ENCODE results near the gene KCNK15.
"Not testable (repeated sequence)": the region's sequence is repeated elsewhere in the genome, so short reads cannot be mapped to it uniquely, and the experiment has no call there.

The KCNK15 gene

GRCh38 chr20:44759595-44759994, 13.9 kb downstream of the KCNK15 start:
- DNase-seq = no peak

- no peak for DNase-seq
Observed at GRCh38 chr20:44761423-44761822, 15.8 kb downstream of the KCNK15 start.

- no peak for DNase-seq
Observed at GRCh38 chr20:44762466-44763140, 16.9 kb downstream of the KCNK15 start.

- not testable (repeated sequence) for DNase-seq
Observed at GRCh38 chr20:44763798-44764197, 18.1 kb downstream of the KCNK15 start.

- DNase-seq = no peak
Observed at GRCh38 chr20:44765091-44765490, 19.4 kb downstream of the KCNK15 start.

- peak; percentile 4 for DNase-seq
Observed at GRCh38 chr20:44765701-44766347, 20.2 kb downstream of the KCNK15 start.

GRCh38 chr20:44768256-44768655, 22.6 kb downstream of the KCNK15 start:
- DNase-seq = no peak

GRCh38 chr20:44768854-44769480, 23.3 kb downstream of the KCNK15 start:
- DNase-seq = no peak

- no peak for DNase-seq
Observed at GRCh38 chr20:44769481-44769863, 23.8 kb downstream of the KCNK15 start.

- DNase-seq = no peak
Observed at GRCh38 chr20:44770484-44771171, 25.0 kb downstream of the KCNK15 start.

GRCh38 chr20:44771172-44771535, 25.5 kb downstream of the KCNK15 start:
- DNase-seq = no peak

GRCh38 chr20:44772636-44773035, 27.0 kb downstream of the KCNK15 start:
- no peak for DNase-seq

- no peak for DNase-seq
Observed at GRCh38 chr20:44773070-44773829, 27.6 kb downstream of the KCNK15 start.

- peak; percentile 22 for DNase-seq
Observed at GRCh38 chr20:44776980-44777379, 31.3 kb downstream of the KCNK15 start.

GRCh38 chr20:44780226-44780625, 34.6 kb downstream of the KCNK15 start:
- DNase-seq = peak; percentile 56

GRCh38 chr20:44781118-44781517, 35.5 kb downstream of the KCNK15 start:
- no peak for DNase-seq

GRCh38 chr20:44781791-44782190, 36.1 kb downstream of the KCNK15 start:
- no peak for DNase-seq

GRCh38 chr20:44784688-44785087, 39.0 kb downstream of the KCNK15 start:
- no peak for DNase-seq

GRCh38 chr20:44785768-44786167, 40.1 kb downstream of the KCNK15 start:
- DNase-seq = no peak

GRCh38 chr20:44787299-44787698, 41.6 kb downstream of the KCNK15 start:
- DNase-seq = no peak

- DNase-seq = no peak
Observed at GRCh38 chr20:44788706-44789456, 43.2 kb downstream of the KCNK15 start.
